NCI-H82 (cell line): ENCODE results near the gene UBE3B.

ENCODE experiments used
- DNase-seq: peaks from one replicate; lab custom pipeline; 2025; lab: John Stamatoyannopoulos, UW

The UBE3B gene

DNA sequence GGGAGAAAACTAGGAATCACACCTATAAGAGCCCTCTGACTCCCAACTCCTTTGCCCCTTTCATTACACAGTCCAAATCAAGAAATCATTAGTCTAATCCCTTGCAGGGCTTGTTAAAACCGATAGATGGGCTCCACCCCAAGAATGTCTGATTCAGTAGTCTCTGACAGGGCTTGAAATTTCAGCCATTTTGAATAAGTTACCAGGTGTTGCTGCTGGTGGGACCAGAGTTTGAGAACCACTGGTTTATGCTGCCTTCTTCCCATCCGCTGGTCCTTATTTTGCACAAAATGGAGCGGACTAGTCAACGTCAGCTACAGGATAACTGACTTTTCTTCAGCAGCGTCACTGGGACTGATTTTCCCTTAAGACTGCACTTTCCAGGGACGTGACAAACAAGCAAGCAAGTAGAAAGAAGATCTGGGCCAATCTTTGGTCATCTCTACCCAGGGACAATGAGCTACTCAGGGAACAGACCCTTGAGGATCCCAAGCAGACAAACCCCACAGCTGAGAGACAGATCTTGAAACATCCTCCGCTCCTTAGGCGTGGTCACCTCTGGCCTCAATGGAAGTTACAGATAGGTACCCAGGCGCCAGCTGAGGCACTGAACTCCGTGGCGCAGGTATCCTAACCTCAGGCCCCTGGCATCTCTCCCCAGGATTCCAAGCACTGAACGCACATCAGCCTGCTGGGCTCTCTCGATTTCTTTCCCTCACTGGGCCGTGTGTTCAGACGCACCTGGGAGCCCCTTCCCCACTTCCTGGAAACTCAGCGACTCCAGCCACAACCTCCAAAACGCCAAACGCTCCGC lies 1.2 kb upstream of the UBE3B start:
- no peak for DNase-seq

- DNase-seq: no peak
These were observed 638 bp upstream of the UBE3B start for GRCh38 chr12:109476807-109477184.

DNA sequence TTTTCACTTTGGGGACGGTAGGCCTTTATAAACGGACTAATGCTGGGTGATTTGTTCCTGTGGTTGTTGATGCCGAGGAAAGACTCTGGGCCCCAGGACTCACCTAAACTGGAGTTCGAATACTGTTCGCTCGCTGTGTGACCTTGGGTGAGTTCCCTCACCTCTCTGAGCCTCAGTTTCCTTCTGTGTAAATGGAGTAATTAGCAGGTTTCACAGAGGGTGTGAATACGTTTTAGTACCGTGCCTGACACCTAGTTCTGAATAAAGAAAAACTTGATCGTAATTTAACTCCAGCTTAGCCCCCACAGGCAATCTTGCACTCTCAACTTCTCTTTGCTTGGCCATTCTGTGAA lies 505 bp downstream of the UBE3B start:
- no peak for DNase-seq

GRCh38 chr12:109479761-109480160 lies 2.3 kb downstream of the UBE3B start:
- DNase-seq: no peak

GRCh38 chr12:109480356-109480755 lies 2.9 kb downstream of the UBE3B start:
- no peak for DNase-seq

GRCh38 chr12:109481863-109482262 lies 4.4 kb downstream of the UBE3B start:
- no peak for DNase-seq

DNA sequence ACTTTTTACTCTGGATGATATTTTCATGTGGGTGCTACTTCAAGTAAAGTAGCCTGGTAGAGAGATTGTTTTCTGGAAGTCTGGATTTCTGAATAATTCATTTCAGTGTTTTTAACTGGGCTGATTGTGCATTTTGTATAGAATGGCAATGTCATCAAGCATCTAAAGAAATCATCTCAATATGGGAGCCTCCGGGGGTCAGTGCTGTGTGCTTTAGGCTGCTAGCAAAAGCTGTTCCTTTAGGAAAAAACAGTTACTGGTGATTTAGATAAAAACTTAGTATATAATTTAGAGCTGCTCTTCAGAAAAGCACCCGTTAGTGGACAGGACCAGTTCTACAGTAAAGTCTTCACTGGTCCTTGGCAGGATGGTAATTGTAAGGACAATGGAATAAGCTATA lies 5.1 kb downstream of the UBE3B start:
- no peak for DNase-seq

- DNase-seq: no peak
These were observed 5.5 kb downstream of the UBE3B start for GRCh38 chr12:109482894-109483293.

DNA sequence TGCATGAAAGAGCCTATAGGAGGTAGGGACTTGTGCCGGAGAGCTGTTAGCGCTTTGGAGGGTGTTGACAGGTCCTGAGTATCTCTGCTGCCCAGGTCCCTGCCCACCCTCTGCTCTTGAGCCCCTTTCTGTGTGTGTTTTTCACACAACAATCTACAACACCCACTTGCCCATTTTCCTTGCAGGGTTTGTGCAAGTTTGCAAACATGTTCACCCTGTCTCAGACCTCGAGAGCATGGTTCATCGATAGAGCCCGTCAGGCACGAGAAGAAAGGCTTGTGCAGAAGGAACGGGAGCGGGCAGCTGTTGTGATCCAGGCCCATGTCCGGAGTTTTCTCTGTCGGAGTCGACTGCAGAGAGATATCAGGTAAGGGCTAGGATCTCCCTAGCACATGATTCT lies 5.9 kb downstream of the UBE3B start:
- no peak for DNase-seq

- no peak for DNase-seq
These were observed 7.8 kb downstream of the UBE3B start for GRCh38 chr12:109485201-109485600.

DNA sequence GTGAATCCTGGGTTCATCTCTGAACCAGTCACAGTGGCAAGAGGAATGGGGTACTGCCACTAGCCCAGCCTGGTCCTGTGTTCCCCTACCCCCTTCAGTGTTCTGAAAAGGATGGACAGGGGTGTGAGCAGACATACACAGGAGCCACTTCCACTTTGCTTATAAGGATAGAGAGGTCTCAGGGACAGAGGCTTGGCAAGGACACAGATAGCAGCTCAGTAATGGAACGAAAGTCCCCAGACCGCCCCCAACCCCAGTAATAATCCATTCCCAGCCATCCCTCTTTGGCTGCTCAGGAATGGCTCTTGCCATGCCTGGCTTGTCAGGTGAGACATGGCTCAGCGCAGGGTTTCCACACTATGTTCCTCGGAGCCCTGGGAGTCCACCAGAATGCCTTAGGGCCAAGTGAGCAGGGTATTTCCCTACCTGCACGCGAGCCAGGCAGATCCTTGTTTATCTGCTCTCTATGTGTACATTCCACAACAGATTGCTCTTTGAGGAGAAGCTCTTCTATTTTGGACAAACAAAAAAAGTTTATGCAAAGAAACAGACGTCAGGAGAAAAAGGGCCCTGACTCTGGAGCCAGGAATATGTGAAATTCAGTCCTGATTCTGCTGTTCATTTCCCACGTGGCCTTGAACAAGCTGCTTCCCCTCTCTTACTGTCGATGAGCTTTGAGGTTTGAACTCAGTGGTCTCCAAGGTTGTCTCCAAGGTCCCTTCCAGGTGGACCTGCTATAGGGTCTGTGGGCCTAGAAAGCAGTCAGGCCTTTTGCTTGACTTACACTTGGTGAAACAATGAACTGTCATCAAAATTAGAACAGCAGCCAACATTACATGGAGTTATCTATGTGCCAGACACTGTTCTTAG lies 10.0 kb downstream of the UBE3B start:
- no peak for DNase-seq

DNA sequence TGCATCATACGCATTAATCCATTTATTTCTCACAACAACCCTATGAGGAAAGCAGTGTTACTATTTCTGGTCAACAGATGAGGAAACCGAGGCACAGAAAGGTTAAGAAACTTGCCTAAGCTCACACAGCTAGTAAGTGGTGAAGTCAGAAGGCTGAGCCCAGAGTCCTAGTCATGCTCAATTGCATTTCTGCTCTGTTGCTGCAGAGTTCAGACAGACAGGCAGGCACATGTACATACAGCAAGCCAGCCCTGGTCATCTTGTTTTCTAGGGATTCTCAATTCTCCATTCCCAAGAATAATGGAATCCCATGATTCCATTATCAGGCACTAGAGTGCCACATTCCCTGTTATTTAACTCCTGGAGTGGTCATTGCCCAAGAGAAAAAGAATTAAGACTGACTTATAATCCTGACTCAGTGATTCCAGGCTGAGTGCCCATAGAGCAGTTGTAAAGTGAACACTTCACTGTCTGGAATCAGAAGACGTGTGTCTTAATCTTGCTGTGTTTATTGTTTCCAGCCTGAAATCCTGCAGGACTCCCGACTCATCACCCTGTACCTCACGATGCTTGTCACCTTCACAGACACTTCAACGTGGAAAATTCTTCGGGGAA lies 10.7 kb downstream of the UBE3B start:
- no peak for DNase-seq

DNA sequence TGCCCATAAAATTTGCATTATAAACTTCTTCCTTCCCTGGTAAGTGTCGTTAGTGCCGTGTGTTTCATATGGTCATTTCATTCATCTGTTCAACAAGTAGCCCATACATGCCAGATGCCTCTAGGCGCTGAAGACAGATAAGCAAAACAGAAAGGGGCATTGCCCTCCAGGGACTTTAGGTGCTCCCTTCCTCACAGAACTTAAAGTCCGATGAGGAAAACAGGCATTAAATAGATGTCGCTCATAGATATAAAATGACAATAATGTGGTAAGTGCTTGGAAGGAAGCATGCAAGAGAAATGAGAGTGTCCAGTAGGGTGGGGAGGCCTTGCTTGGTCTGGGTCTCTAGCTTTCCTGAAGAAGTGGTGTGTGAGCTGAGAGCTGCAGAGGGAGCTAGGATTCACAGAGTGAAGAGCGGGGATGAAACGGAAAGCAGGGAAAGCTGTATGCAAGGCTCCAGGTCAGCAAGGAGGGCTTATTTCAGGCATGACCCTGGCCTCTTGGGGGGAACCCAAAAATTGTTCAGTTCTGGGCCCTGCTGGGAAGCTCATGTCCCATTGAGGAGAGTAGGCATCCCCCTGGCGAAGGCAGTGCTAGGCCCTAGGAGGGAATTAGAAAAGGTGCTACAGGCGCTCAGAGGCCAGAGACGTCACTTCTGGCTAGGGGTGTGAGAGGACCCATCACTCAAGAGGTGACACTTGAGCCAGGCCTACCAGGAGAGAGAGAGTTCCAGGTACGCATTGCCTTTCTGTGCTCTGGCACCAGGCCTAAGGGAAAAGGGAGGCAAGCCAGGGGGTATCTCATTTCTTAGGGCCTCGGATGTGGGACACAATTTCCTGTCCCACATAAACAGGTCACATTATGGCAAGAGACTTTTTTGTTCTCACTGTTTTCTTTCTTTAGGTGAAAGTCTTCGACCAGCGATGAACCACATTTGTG lies 11.9 kb downstream of the UBE3B start:
- DNase-seq: no peak

DNA sequence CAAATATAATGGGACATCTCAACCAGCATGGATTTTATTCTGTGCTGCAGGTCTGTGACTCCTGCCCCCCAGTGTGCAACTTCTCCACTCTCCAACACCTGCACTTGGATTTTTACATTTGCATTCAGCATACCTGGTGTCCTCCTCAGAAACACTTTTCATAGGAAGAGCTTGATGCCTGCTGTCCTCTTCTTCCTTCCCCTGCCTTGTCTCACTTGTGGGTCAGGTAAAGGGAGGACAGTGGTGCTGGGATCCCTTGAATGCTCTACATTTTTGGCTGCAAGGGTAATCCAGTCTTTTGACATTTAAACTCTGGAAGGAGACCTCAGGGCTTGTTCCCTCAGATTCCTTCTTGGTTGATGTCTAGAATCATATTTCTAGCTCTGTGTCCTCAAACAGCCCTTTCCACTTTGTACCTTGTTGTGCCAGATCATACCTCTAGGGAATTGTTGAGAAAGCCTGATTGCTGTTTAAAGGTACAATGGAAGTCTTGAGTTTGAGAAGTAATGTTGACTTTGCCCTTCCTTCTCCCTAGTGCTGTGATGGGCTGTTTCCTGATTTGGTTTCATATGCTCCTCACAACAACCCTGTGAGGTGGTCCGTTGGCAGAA lies 12.6 kb downstream of the UBE3B start:
- no peak for DNase-seq

DNA sequence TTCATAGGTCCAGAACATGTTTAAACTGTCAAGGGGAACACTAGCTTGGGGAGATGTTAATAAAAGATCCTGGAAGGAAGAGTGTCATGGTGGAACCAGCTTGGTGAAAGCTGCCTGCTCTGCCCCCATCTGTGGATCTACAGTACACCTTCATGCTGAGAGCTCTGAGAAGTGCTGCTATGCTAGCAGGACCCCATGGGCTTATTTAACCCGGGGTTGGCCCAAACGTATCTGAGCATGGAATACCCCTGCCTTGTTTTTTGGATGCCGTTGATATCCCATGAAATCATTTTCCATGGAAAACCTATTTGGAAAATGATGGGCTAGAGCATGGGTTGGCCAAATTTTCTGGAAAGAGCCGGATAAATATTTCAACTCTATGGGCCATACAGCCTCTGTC lies 14.2 kb downstream of the UBE3B start:
- no peak for DNase-seq

DNA sequence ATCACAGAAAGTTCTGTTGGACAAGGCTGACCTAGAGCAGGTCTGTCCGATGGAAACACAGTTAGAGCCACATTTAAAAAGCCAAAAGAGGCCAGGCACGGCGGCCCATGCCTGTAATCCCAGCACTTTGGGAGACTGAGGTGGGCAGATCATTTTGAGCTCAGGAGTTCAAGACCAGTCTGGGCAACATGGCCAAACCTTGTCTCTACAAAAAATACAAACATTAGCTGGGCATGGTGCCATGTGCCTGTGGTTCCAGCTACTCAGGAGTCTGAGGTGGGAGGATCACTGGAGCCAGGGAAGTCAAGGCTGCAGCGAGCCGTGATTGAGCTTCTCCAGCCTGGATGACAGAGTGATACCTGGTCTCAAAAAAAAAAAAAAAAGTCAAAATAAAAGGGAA lies 14.9 kb downstream of the UBE3B start:
- DNase-seq: no peak

GRCh38 chr12:109493090-109493489 lies 15.7 kb downstream of the UBE3B start:
- no peak for DNase-seq

GRCh38 chr12:109493938-109494337 lies 16.5 kb downstream of the UBE3B start:
- no peak for DNase-seq

- no peak for DNase-seq
These were observed 17.0 kb downstream of the UBE3B start for GRCh38 chr12:109494348-109494881.

DNA sequence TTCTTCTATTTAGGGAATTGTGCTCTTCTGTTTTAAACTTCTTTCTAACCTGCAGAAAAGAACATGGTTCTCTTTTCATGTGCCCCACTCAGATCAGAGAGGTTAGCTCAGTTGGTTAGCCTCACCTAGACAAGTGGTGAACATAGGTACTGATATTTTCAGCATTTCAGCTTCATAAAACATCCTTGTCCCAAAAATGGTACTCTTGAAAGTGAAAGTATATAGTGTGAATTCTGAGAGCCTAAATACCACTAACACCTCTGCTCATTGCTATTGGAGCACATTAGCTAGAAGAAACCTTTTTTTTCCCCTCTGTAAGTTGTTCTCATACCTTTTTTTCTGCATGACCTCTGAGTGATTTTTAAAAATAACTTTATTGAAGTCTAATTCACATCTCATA lies 17.6 kb downstream of the UBE3B start:
- no peak for DNase-seq

- no peak for DNase-seq
These were observed 18.9 kb downstream of the UBE3B start for GRCh38 chr12:109496306-109496705.
